CD4-positive, alpha-beta T cell treated with Interleukin-1 beta for 1 hour (primary cell): Measurements from ENCODE around the gene TBX18.

Experiments
- DNase-seq, 2 donors: peaks; one replicate each; pipeline ENCODE4 v3.0.0-alpha.2; 2020 to 2022

TBX18 gene

GRCh38 chr6:84667252-84668213 lies 96.9 kb downstream of the TBX18 start:
- no peak for DNase-seq

- no peak for DNase-seq
These were observed 99.0 kb downstream of the TBX18 start for GRCh38 chr6:84665401-84665800.

- DNase-seq, result no peak
These were observed 100.5 kb downstream of the TBX18 start for GRCh38 chr6:84663866-84664265.

GRCh38 chr6:84657486-84657885 lies 106.9 kb downstream of the TBX18 start:
- no peak for DNase-seq

GRCh38 chr6:84657025-84657424 lies 107.4 kb downstream of the TBX18 start:
- DNase-seq, result no peak

GRCh38 chr6:84653027-84653551 lies 111.3 kb downstream of the TBX18 start:
- no peak for DNase-seq

GRCh38 chr6:84652356-84653026 lies 111.9 kb downstream of the TBX18 start:
- no peak for DNase-seq

- DNase-seq, result no peak
These were observed 112.8 kb downstream of the TBX18 start for GRCh38 chr6:84651583-84651982.

GRCh38 chr6:84648444-84648843 lies 116.0 kb downstream of the TBX18 start:
- no peak for DNase-seq

- no peak for DNase-seq
These were observed 118.7 kb downstream of the TBX18 start for GRCh38 chr6:84645563-84646266.

GRCh38 chr6:84645000-84645399 lies 119.4 kb downstream of the TBX18 start:
- no peak for DNase-seq

GRCh38 chr6:84643778-84644177 lies 120.6 kb downstream of the TBX18 start:
- DNase-seq, result no peak

- DNase-seq, result no peak
These were observed 123.3 kb downstream of the TBX18 start for GRCh38 chr6:84641076-84641475.

- no peak for DNase-seq
These were observed 125.0 kb downstream of the TBX18 start for GRCh38 chr6:84639396-84639795.

- DNase-seq, result no peak
These were observed 126.1 kb downstream of the TBX18 start for GRCh38 chr6:84638286-84638685.
